ENCODE data around the gene IFITM5. TPM values are rescaled to one million over a fixed set of nuclear protein-coding genes. Genes with fewer than 3 reads are reported as not detected.

The IFITM5 gene
- not detected for total RNA-seq

DNA sequence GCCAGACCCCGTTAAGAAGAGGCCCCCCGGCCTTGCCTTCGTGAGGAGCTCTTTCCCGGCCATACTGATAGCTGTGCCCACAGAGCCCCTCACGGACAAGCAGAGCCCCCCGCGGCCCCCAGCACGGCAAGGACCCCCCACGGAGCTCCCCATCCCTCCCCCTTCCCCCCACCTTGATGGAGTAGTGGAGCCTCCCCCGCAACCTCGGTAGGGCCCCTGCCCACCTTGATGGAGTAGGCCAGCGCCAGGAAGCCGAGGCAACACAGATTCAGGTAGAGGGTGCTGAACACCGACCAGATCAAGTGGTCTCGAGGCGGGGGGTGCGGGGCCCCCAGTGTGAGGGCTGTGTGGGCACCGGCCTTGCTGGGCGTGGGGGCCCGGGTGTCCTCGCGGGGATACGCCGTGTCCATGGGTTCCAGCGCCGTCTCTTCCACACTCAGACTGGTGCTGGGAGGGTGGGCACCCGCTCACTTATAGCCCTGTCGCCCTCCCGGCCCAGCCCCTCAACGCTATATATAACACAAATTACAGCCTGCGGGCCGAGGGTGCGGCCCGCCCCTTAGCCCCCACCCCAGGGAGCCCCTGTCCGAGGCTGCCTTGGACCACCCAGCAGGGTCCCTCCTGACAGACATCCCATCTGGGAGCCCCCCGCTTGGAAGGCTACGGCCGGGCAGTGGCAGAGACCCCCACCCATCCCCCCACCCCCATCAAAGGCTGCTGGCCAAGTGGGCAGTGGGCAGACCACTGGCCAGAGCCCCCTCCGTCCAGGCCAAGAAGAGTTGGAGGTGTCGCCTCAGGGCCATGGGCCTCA is at the start of gene IFITM5:
Gene IFITM5 (minus strand): TSS at position 446 of the 811 bp plus-strand sequence. CDS start 36 bp downstream, at position 410.

DNA sequence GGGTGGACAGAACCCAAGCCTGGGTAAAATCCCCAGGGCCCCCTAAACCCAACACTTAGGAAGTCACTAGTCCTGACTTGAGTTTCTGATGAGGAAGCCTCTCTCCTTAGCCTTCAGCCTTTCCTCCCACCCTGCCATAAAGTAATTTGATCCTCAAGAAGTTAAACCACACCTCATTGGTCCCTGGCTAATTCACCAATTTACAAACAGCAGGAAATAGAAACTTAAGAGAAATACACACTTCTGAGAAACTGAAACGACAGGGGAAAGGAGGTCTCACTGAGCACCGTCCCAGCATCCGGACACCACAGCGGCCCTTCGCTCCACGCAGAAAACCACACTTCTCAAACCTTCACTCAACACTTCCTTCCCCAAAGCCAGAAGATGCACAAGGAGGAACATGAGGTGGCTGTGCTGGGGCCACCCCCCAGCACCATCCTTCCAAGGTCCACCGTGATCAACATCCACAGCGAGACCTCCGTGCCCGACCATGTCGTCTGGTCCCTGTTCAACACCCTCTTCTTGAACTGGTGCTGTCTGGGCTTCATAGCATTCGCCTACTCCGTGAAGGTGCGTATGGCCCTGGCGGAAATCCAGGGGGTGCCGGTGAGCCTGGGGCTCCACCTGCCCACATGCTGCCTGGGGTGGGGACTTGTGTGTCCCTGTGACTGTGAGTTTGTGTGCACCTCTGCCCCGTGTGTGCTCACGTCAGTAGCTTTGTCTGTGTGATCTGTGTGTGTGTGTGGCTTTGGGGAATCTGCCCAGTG is 14.6 kb upstream of the IFITM5 start, which contains the start of gene IFITM1:
Gene IFITM1 (plus strand): TSS at position 254 of the 767 bp plus-strand sequence. CDS start 131 bp downstream, at position 385.

DNA sequence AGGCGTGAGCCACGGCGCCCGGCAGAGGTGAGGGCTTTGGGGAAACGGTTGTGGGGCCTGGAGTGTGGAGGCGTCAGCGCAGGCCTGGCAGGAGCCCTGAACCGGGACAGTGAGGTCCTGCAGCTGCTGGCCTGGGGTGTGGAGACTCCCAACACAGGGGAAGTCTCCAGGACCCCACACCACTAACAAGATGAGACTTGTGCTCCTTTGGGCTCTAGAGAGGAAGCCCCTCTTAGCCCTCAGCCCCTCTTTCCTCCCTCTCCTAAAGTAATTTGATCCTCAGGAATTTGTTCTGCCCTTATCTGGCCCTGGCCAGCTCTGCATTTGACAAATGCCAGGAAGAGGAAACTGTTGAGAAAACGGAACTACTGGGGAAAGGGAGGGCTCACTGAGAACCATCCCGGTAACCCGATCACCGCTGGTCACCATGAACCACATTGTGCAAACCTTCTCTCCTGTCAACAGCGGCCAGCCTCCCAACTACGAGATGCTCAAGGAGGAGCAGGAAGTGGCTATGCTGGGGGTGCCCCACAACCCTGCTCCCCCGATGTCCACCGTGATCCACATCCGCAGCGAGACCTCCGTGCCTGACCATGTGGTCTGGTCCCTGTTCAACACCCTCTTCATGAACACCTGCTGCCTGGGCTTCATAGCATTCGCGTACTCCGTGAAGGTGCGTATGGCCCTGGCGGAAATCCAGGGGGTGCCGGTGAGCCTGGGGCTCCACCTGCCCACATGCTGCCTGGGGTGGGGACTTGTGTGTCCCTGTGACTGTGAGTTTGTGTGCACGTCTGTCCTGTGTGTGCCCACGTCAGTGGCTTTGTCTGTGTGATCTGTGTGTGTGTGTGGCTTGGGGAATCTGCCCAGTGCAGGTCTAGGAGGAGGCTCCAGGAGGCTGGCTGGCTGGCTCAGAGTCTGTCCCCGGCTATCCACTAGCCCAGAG is 8.7 kb upstream of the IFITM5 start, which contains the start of gene IFITM2:
Gene IFITM2 (plus strand): TSS at position 51 of the 943 bp plus-strand sequence. CDS start 377 bp downstream, at position 428.

DNA sequence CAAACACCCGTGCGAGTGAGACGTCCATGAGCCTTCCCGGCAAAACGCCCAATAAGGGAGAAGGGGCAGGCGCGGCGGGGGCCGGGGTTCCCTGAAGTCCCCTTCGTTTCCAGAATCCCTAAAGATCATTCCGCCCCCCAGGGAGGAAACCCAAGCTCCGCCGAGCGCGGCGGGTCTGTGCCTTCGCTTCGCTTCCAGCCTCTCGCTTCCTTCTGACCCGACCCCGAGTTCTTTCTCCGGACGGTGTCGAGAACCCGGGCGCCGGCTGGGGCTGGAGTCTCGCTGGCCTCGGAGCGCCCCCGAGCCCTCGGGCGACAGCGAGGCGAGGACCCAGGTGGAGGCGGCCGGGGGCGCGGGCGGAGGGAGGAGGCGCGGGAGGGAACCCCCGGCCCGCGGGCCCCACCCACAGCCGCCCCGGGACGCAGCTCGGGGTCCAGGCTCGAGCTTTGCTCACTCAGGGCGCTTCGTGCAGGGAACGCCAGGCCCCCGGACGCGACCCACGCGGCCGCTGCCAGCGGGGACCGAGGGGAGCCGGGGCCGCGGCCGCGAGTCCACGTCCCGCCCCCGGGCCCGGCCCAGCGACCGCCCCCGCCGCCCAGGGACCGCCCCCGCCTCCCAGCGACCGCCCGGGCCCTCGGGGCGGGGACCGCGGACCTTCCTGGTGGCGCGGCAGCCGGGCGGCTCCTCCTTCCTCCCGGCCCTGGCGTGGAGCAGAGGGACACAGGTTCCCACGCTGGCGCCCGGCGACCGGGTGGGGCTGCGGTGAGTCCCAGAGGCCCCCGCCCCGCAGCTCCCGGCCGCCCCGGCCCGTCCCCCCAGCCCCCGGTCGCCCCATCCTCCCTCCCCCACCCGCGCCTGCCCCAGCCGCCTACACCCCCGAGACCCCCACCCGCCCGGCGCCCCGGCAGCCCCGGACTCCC is 10.6 kb downstream of the IFITM5 start, which contains the start of gene PGGHG:
Gene PGGHG (plus strand): TSS at position 649 of the 920 bp plus-strand sequence. CDS start 691 bp downstream, outside the sequence.

DNA sequence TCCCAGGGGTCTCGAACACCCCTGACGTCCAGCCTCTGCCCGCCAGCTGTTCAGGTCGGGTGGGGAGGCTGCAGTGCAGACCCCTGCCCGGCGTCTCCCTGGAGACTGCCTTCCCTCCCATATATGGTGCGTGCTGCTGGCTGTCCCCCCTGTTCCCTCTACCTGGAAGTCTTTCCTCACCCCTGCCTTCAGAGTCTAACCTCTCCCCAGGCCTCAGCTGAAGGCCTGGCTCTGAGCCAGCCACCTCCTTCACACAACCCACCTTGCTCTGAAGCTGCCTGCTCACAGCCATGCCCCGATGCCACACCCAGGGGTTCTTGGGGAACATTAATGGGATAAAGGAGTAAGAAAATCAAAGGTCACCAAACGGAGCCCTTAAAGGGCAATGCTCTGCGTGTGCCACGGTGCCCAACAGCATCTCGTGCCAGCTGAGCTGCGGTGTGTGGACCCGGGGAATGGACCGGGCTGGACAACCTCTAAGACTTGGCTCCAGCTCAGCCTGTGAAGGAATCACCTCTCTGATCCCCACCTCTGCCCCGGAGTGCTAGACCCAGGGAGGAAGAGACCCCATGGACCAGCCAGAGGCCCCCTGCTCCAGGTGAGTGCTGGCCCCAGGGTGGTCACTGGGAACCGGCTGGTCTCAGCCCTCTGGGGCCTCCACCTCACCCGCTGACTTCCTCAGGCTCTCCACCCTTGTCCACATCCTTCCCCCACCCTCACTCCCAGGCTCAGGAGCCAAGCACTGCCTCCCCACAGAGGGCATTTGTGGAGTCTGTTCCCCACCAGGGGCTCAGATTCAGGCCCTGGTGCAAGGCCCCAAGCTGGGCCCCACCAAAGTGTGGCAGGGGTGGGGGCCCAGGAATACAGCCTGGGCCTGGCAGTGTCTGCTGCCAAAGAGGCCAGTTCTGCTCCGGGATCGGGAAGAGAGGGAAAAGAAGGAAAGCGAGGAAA is 21.1 kb downstream of the IFITM5 start, which contains the start of gene NLRP6:
Gene NLRP6 (plus strand): TSS at position 407 of the 951 bp plus-strand sequence. CDS start 163 bp downstream, at position 570.

Other genes with a start within 250 kb of the IFITM5 start
- not detected for gene SCGB1C1, start 106.4 kb downstream of the IFITM5 start, total RNA-seq
- gene BET1L, start 92.1 kb downstream of the IFITM5 start, total RNA-seq: 33.9 TPM
- 81.7 TPM for gene RIC8A, start 91.8 kb downstream of the IFITM5 start, total RNA-seq
- 26.3 TPM for gene SIRT3, start 63.2 kb downstream of the IFITM5 start, total RNA-seq
- 77.6 TPM for gene PSMD13, start 62.5 kb downstream of the IFITM5 start, total RNA-seq
- 0.22 TPM for gene NLRP6, start 21.1 kb downstream of the IFITM5 start, total RNA-seq
- gene PGGHG, start 10.4 kb downstream of the IFITM5 start, total RNA-seq: 22.1 TPM
- 11.1 TPM for gene IFITM2, start 8.3 kb upstream of the IFITM5 start, total RNA-seq
- 20.2 TPM for gene IFITM1, start 14.5 kb upstream of the IFITM5 start, total RNA-seq
- 43.5 TPM for gene IFITM3, start 21.3 kb upstream of the IFITM5 start, total RNA-seq
- gene B4GALNT4, start 70.0 kb upstream of the IFITM5 start, total RNA-seq: 71.6 TPM
- 5.5 TPM for gene PKP3, start 94.7 kb upstream of the IFITM5 start, total RNA-seq
- 13.3 TPM for gene SIGIRR, start 115.5 kb upstream of the IFITM5 start, total RNA-seq
- gene ANO9, start 142.5 kb upstream of the IFITM5 start, total RNA-seq: 1.4 TPM
- 36.4 TPM for gene PTDSS2, start 150.8 kb upstream of the IFITM5 start, total RNA-seq
- 116 TPM for gene RNH1, start 207.7 kb upstream of the IFITM5 start, total RNA-seq
- 26.4 TPM for gene HRAS, start 236.1 kb upstream of the IFITM5 start, total RNA-seq
- 1.2 TPM for gene LRRC56, start 238.0 kb upstream of the IFITM5 start, total RNA-seq

Measured in camera-type eye (tissue), 1 donor.